CD4-positive, alpha-beta T cell (primary cell): ENCODE data around the gene MAGED4. TPM values are rescaled to one million over a fixed set of nuclear protein-coding genes. Genes with fewer than 3 reads are reported as not detected.

ENCODE experiments used
- ATAC-seq: fragments of 200-7000 bp; cut with Tn5 transposase; one replicate; pipeline ENCODE4 v1.10.0; 2022; ENCODE audit warnings: mild to moderate bottlenecking; ENCODE audit not compliant: poor library complexity
- CTCF ChIA-PET: fragments of 350-600 bp; sonication (Branson Sonifier 250); formaldehyde crosslinking; loops from one replicate; lab custom pipeline; 2021; ENCODE audit warnings: antibody characterized with exemption, inconsistent platforms; lab: Charles Lee
- POLR2A ChIA-PET: fragments of 350-600 bp; sonication (Branson Sonifier 250); formaldehyde crosslinking; loops from one replicate; lab custom pipeline; 2021; ENCODE audit warnings: antibody characterized with exemption, inconsistent platforms; lab: Charles Lee
- DNase-seq, 14 experiments: peaks; one replicate each; pipeline ENCODE4 v3.0.0-alpha.2; 2013 to 2020; ENCODE audit warnings: mixed read lengths in 2 of 14
- H3K27ac ChIP-seq, 2 donors: one replicate each; pipeline versions ENCODE4 v1.5.1 to v1.7.0; 2013; ENCODE audit warnings: low read length in 2 of 2, low read depth in 1 of 2, mild to moderate bottlenecking in 1 of 2
- H3K27me3 ChIP-seq, 2 experiments: 1 replicate in 1 of 2; 2 replicates in 1 of 2; pipeline versions ENCODE4 v1.6.1 to v1.7.0; 2013; ENCODE audit warnings: low read length in 2 of 2, control low read depth in 1 of 2, mild to moderate bottlenecking in 1 of 2, moderate library complexity in 1 of 2; ENCODE audit not compliant: insufficient read depth in 2 of 2, control insufficient read depth in 1 of 2
- H3K36me3 ChIP-seq: one replicate; pipeline ENCODE4 v1.6.1; 2013; ENCODE audit warnings: low read length, control low read depth; ENCODE audit not compliant: insufficient read depth
- H3K4me1 ChIP-seq: one replicate; pipeline ENCODE4 v1.6.1; 2013; ENCODE audit warnings: low read length, control low read depth; ENCODE audit not compliant: insufficient read depth
- H3K4me3 ChIP-seq: one replicate; pipeline ENCODE4 v1.5.1; 2013; ENCODE audit warnings: mild to moderate bottlenecking, low read length, moderate library complexity
- H3K9me3 ChIP-seq, 2 experiments: 1 replicate in 1 of 2; 2 replicates in 1 of 2; pipeline versions ENCODE4 v1.6.1 to v1.7.0; 2013; ENCODE audit warnings: low read length in 2 of 2, mild to moderate bottlenecking in 2 of 2, control low read depth in 1 of 2, moderate library complexity in 1 of 2; ENCODE audit not compliant: control insufficient read depth in 1 of 2, insufficient read depth in 1 of 2
- H3K27ac Mint-ChIP-seq: one replicate; pipeline ENCODE4 v1.8.0; 2020; ENCODE audit warnings: mixed read lengths
- H3K27me3 Mint-ChIP-seq: one replicate; pipeline ENCODE4 v1.8.0; 2021; ENCODE audit warnings: mixed read lengths
- H3K36me3 Mint-ChIP-seq: one replicate; pipeline ENCODE4 v1.8.0; 2021; ENCODE audit warnings: low read depth, mixed read lengths
- H3K4me1 Mint-ChIP-seq: one replicate; pipeline ENCODE4 v1.8.0; 2021; ENCODE audit warnings: low read depth, mixed read lengths
- H3K4me3 Mint-ChIP-seq: one replicate; pipeline ENCODE4 v1.8.0; 2020; ENCODE audit warnings: mild to moderate bottlenecking, mixed read lengths
- H3K9me3 Mint-ChIP-seq: one replicate; pipeline ENCODE4 v1.8.0; 2020; ENCODE audit warnings: mixed read lengths
- intact Hi-C, 2 experiments: fragments of 100-400 bp; cut with DNase I in 1 of 2; cut with micrococcal nuclease in 1 of 2; formaldehyde crosslinking; loops; one replicate each; pipeline versions ENCODE4 v1.15.1 to v1.9.0; 2023 to 2025; cut with DNase I, micrococcal nuclease
- total RNA-seq, 174 experiments: library from RNA in 2 of 174; stranded (reverse) in 2 of 174; gene quantifications; one replicate each; pipeline ENCODE4 v1.2.3 and lab custom pipeline; 2021 to 2026
- TF ChIP-seq, protein P1 (sequence below): fragments of 200-600 bp; IDR thresholded peaks from one replicate; pipeline ENCODE4 v1.8.0; 2022; ENCODE audit warnings: antibody characterized with exemption, mild to moderate bottlenecking

Gene MAGED4
- total RNA-seq, 2 experiments from 2014 or later, result 0.28 to 0.58 TPM

DNA sequence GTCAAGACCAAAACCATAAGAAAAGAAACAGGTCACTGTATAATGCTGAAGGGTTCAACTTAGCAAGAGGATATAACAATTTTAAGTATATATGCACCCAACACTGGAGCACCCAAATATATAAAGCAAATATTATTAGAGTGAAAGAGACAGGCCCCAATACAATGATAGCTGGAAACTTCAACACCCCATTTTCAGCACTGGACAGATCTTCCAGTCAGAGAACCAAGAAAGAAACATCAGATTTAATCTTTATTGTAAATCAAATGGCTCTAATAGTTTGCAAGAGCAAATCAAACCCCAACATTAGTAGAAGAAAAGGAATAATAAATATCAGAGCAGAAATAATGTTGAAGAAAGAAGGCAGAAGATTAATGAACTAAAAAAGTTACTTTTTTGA, 36.2 kb downstream of the MAGED4 start:
- Mint-ChIP-seq H3K27ac (no peak overlapping the region), H3K36me3 (no peaks in the 10 kb centered on the region), H3K9me3 (no peaks in the 10 kb centered on the region), H3K4me1 (no peaks in the 10 kb centered on the region), H3K4me3 (no peak overlapping the region), H3K27me3 (peaks cover 18% of the 10 kb centered on the region)
- no peaks in the 10 kb centered on the region for H3K36me3 ChIP-seq
- TF ChIP-seq, protein P1, sequence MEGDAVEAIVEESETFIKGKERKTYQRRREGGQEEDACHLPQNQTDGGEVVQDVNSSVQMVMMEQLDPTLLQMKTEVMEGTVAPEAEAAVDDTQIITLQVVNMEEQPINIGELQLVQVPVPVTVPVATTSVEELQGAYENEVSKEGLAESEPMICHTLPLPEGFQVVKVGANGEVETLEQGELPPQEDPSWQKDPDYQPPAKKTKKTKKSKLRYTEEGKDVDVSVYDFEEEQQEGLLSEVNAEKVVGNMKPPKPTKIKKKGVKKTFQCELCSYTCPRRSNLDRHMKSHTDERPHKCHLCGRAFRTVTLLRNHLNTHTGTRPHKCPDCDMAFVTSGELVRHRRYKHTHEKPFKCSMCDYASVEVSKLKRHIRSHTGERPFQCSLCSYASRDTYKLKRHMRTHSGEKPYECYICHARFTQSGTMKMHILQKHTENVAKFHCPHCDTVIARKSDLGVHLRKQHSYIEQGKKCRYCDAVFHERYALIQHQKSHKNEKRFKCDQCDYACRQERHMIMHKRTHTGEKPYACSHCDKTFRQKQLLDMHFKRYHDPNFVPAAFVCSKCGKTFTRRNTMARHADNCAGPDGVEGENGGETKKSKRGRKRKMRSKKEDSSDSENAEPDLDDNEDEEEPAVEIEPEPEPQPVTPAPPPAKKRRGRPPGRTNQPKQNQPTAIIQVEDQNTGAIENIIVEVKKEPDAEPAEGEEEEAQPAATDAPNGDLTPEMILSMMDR, result no peak
- H3K27ac ChIP-seq, result no peak overlapping the region
- no peaks in the 10 kb centered on the region for H3K9me3 ChIP-seq
- H3K27me3 ChIP-seq, result no peaks in the 10 kb centered on the region
- CTCF ChIA-PET, result no interaction called here
- POLR2A ChIA-PET, result no interaction called here
- DNase-seq (no peak), ATAC-seq (no peak)
- H3K4me1 ChIP-seq, result no peaks in the 10 kb centered on the region
- intact Hi-C loops, result no loop called here
- H3K4me3 ChIP-seq, result no peak overlapping the region

Other genes starting within 250 kb of the MAGED4 start
- gene MAGED4B, start 115.7 kb upstream of the MAGED4 start, total RNA-seq, result 1 to 10 TPM; 1.3 to 2.1 TPM
- gene XAGE2, start 184.1 kb downstream of the MAGED4 start, total RNA-seq, result not detected